CD4-positive, alpha-beta T cell (primary cell): Measurements from ENCODE around the gene RAD51B. TPM values are rescaled to one million over a fixed set of nuclear protein-coding genes. Genes with fewer than 3 reads are reported as not detected.

Experiments used
- ATAC-seq: fragments of 200-7000 bp; cut with Tn5 transposase; one replicate; pipeline ENCODE4 v1.10.0; 2022; ENCODE audit warnings: mild to moderate bottlenecking; ENCODE audit not compliant: poor library complexity
- CTCF ChIA-PET: fragments of 350-600 bp; sonication (Branson Sonifier 250); formaldehyde crosslinking; loops from one replicate; lab custom pipeline; 2021; ENCODE audit warnings: antibody characterized with exemption, inconsistent platforms; lab: Charles Lee
- POLR2A ChIA-PET: fragments of 350-600 bp; sonication (Branson Sonifier 250); formaldehyde crosslinking; loops from one replicate; lab custom pipeline; 2021; ENCODE audit warnings: antibody characterized with exemption, inconsistent platforms; lab: Charles Lee
- DNase-seq, 14 experiments: peaks; one replicate each; pipeline ENCODE4 v3.0.0-alpha.2; 2013 to 2020; ENCODE audit warnings: mixed read lengths in 2 of 14
- H3K27ac ChIP-seq, 2 donors: one replicate each; pipeline versions ENCODE4 v1.5.1 to v1.7.0; 2013; ENCODE audit warnings: low read length in 2 of 2, low read depth in 1 of 2, mild to moderate bottlenecking in 1 of 2
- H3K27me3 ChIP-seq, 2 experiments: 1 replicate in 1 of 2; 2 replicates in 1 of 2; pipeline versions ENCODE4 v1.6.1 to v1.7.0; 2013; ENCODE audit warnings: low read length in 2 of 2, control low read depth in 1 of 2, mild to moderate bottlenecking in 1 of 2, moderate library complexity in 1 of 2; ENCODE audit not compliant: insufficient read depth in 2 of 2, control insufficient read depth in 1 of 2
- H3K36me3 ChIP-seq: one replicate; pipeline ENCODE4 v1.6.1; 2013; ENCODE audit warnings: low read length, control low read depth; ENCODE audit not compliant: insufficient read depth
- H3K4me1 ChIP-seq: one replicate; pipeline ENCODE4 v1.6.1; 2013; ENCODE audit warnings: low read length, control low read depth; ENCODE audit not compliant: insufficient read depth
- H3K4me3 ChIP-seq: one replicate; pipeline ENCODE4 v1.5.1; 2013; ENCODE audit warnings: mild to moderate bottlenecking, low read length, moderate library complexity
- H3K9me3 ChIP-seq, 2 experiments: 1 replicate in 1 of 2; 2 replicates in 1 of 2; pipeline versions ENCODE4 v1.6.1 to v1.7.0; 2013; ENCODE audit warnings: low read length in 2 of 2, mild to moderate bottlenecking in 2 of 2, control low read depth in 1 of 2, moderate library complexity in 1 of 2; ENCODE audit not compliant: control insufficient read depth in 1 of 2, insufficient read depth in 1 of 2
- H3K27ac Mint-ChIP-seq: one replicate; pipeline ENCODE4 v1.8.0; 2020; ENCODE audit warnings: mixed read lengths
- H3K27me3 Mint-ChIP-seq: one replicate; pipeline ENCODE4 v1.8.0; 2021; ENCODE audit warnings: mixed read lengths
- H3K36me3 Mint-ChIP-seq: one replicate; pipeline ENCODE4 v1.8.0; 2021; ENCODE audit warnings: low read depth, mixed read lengths
- H3K4me1 Mint-ChIP-seq: one replicate; pipeline ENCODE4 v1.8.0; 2021; ENCODE audit warnings: low read depth, mixed read lengths
- H3K4me3 Mint-ChIP-seq: one replicate; pipeline ENCODE4 v1.8.0; 2020; ENCODE audit warnings: mild to moderate bottlenecking, mixed read lengths
- H3K9me3 Mint-ChIP-seq: one replicate; pipeline ENCODE4 v1.8.0; 2020; ENCODE audit warnings: mixed read lengths
- intact Hi-C, 2 experiments: fragments of 100-400 bp; cut with DNase I in 1 of 2; cut with micrococcal nuclease in 1 of 2; formaldehyde crosslinking; loops; one replicate each; pipeline versions ENCODE4 v1.15.1 to v1.9.0; 2023 to 2025; cut with DNase I, micrococcal nuclease
- total RNA-seq, 174 experiments: library from RNA in 2 of 174; stranded (reverse) in 2 of 174; gene quantifications; one replicate each; pipeline ENCODE4 v1.2.3 and lab custom pipeline; 2021 to 2026
- TF ChIP-seq, protein P1 (sequence below): fragments of 200-600 bp; IDR thresholded peaks from one replicate; pipeline ENCODE4 v1.8.0; 2022; ENCODE audit warnings: antibody characterized with exemption, mild to moderate bottlenecking

RAD51B gene
- total RNA-seq, 2 experiments from 2014 or later: 18.4 to 20.0 TPM

DNA sequence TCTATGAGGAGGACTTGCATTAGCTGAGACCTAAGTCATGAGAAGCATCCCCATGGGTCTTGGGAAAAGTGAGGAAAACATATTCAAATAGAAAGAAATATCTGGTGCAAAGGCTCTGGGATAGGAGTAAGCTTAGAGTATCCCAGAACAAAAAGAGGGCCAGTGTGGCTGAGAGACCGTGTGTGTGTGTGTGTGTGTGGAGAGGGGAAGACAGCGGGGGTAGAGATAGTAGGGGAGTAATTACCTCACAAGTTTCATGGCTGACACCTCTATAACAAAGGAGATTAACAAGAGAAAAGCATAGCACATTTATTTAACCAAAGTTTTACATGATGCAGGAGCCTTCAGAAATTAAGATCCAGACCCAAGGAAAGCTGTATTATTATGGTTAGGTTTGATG lies 440.5 kb downstream of the RAD51B start:
- intact Hi-C loops: loop anchor here in 1 of 2 experiments (10.0 kb wide), 1 partner anchor 425 kb away; no protein-coding TSS in a partner anchor
- no peaks in the 10 kb centered on the region for H3K9me3 ChIP-seq
- H3K27me3 ChIP-seq: no peaks in the 10 kb centered on the region
- peaks cover 40% of the 10 kb centered on the region for H3K4me1 ChIP-seq
- no peak for ATAC-seq
- Mint-ChIP-seq H3K4me1 (peaks cover 82% of the 10 kb centered on the region), H3K9me3 (no peaks in the 10 kb centered on the region), H3K27ac (peak overlapping the region; percentile 79), H3K4me3 (no peak overlapping the region), H3K27me3 (no peaks in the 10 kb centered on the region), H3K36me3 (no peaks in the 10 kb centered on the region)
- ChIA-PET CTCF (interaction anchor here (1.0 kb wide), 1 partner anchor 11 kb away, joined by 3 read pairs; no protein-coding TSS in a partner anchor), POLR2A (interaction anchor here (1.2 to 3.5 kb wide), 10 partner anchors 10 to 555 kb away, joined by 3 to 27 read pairs (median 6); partner anchors contain the start of gene ZFP36L1)
- TF ChIP-seq, protein P1, sequence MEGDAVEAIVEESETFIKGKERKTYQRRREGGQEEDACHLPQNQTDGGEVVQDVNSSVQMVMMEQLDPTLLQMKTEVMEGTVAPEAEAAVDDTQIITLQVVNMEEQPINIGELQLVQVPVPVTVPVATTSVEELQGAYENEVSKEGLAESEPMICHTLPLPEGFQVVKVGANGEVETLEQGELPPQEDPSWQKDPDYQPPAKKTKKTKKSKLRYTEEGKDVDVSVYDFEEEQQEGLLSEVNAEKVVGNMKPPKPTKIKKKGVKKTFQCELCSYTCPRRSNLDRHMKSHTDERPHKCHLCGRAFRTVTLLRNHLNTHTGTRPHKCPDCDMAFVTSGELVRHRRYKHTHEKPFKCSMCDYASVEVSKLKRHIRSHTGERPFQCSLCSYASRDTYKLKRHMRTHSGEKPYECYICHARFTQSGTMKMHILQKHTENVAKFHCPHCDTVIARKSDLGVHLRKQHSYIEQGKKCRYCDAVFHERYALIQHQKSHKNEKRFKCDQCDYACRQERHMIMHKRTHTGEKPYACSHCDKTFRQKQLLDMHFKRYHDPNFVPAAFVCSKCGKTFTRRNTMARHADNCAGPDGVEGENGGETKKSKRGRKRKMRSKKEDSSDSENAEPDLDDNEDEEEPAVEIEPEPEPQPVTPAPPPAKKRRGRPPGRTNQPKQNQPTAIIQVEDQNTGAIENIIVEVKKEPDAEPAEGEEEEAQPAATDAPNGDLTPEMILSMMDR: no peak
- DNase-seq: no peak
- no peak overlapping the region for H3K4me3 ChIP-seq
- H3K27ac ChIP-seq: peak overlapping the region; percentile 4 to 67
- no peaks in the 10 kb centered on the region for H3K36me3 ChIP-seq

DNA sequence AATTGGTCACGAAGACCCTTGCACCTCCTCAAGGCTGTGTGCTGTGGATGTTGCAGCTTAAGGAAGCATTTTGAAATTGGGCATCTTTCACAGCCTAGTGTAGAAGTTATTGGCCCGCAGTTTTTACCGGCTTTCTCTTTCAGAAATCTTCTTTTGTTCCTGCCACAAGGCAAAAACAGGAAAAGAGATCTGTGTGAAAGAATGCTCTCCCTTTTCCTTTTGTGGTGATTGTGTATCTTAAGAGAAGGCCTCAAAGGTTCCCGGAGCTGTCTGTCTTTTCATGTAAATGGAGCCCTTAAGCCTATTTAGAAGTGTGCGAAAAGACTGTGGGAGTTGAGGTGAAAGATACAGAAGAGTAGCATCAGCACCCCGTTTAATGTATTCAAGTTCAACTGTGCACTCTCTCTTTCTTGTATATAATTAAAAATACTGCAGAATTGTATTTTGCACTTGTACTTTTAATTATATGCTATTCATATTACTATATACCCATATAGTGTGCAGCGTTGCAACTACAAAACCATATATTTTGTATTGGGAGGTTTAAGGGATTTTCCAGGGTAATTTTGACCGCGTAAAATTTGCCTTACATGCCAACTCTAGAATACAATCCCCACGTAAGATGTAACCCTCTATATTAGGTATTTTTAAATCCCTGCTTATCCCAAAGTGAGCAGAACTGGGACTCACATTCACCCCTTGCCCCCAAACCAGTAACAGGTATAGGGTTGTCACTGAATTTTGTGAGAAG lies 441.7 kb downstream of the RAD51B start:
- peak; percentile 55 for ATAC-seq
- Mint-ChIP-seq H3K4me3 (peak overlapping the region; percentile 77), H3K36me3 (no peaks in the 10 kb centered on the region), H3K4me1 (peaks cover 70% of the 10 kb centered on the region), H3K9me3 (no peaks in the 10 kb centered on the region), H3K27me3 (no peaks in the 10 kb centered on the region), H3K27ac (peak overlapping the region; percentile 79)
- H3K36me3 ChIP-seq: no peaks in the 10 kb centered on the region
- POLR2A ChIA-PET: interaction anchor here (0.8 to 3.5 kb wide), 9 partner anchors 11 to 534 kb away, joined by 3 to 27 read pairs (median 8); partner anchors contain the start of gene ZFP36L1
- H3K9me3 ChIP-seq: no peaks in the 10 kb centered on the region
- TF ChIP-seq, protein P1: no peak
- no peak overlapping the region for H3K4me3 ChIP-seq
- H3K27me3 ChIP-seq: no peaks in the 10 kb centered on the region
- peak overlapping the region; percentile 54 to 67 for H3K27ac ChIP-seq
- DNase-seq: peak in 4 of 14 experiments; percentile 19 to 23 (median 22)
- CTCF ChIA-PET: interaction anchor here (1.3 kb wide), 1 partner anchor 25 kb away, joined by 3 read pairs; no protein-coding TSS in a partner anchor
- intact Hi-C loops: loop anchor here in 1 of 2 experiments (10.0 kb wide), 1 partner anchor 424 kb away; no protein-coding TSS in a partner anchor
- H3K4me1 ChIP-seq: peaks cover 37% of the 10 kb centered on the region

DNA sequence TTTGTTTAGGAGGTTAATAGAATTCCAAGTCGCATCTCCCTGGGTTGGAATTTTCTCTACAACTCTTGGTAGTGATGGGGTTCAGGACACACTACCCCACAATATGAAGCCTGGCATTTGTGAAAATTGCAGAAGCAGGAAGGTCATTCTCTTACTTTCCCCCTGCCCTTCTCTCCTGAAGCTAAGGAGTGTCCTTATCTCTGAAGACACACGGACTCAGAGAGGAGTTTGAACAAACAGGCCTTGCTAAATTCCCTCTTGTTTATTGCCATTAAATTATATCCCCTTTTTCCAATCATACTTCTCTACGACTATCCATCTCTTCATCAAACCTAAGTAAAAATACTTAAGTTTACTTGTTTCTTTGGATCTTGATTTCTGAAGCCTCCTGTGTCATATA lies 443.0 kb downstream of the RAD51B start:
- Histone ChIP-seq H3K4me1 (peaks cover 34% of the 10 kb centered on the region), H3K27me3 (no peaks in the 10 kb centered on the region), H3K27ac (peak overlapping the region in 1 of 2 donors; percentile 67), H3K36me3 (no peaks in the 10 kb centered on the region), H3K4me3 (no peak overlapping the region), H3K9me3 (no peaks in the 10 kb centered on the region)
- ChIA-PET CTCF (no interaction called here), POLR2A (interaction anchor here (0.7 to 1.1 kb wide), 2 partner anchors 14 to 528 kb away, joined by 3 read pairs; no protein-coding TSS in a partner anchor)
- ATAC-seq (no peak), DNase-seq (no peak)
- peak overlapping the region; percentile 79 for H3K27ac Mint-ChIP-seq
- TF ChIP-seq, protein P1: no peak
- peaks cover 71% of the 10 kb centered on the region for H3K4me1 Mint-ChIP-seq
- H3K36me3 Mint-ChIP-seq: no peaks in the 10 kb centered on the region
- H3K4me3 Mint-ChIP-seq: no peak overlapping the region
- no peaks in the 10 kb centered on the region for H3K27me3 Mint-ChIP-seq
- no peaks in the 10 kb centered on the region for H3K9me3 Mint-ChIP-seq
- intact Hi-C loops: loop anchor here in 1 of 2 experiments (10.0 kb wide), 1 partner anchor 422 kb away; no protein-coding TSS in a partner anchor
